ENCODE results near the gene MAP3K1.

MAP3K1 gene

DNA sequence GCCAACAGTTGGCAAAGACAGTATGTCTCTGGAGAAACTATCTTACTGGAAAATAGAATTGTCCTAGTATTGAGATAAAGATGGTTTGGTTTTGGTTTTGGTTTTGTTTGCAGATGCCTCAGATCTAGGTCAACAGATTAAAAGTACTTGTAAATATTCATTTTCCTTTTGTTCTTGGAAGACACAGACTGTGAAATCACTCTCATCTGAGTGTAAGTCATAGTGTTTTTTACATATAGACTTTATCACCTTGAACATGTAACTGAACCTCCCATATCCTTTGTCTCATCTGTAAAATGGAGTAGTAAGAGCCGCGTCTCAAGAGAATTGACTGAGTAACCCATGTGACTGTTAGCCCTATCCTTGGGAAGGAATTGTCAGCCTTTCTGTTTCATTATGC, 34.3 kb downstream of the MAP3K1 start:
- peaks cover 12% of the 10 kb centered on the region for H3K4me1 ChIP-seq (ENCODE audit: insufficient read depth, low read length)
- H3K36me3 ChIP-seq (ENCODE audit: insufficient read depth, low read length): no peaks in the 10 kb centered on the region
- no peak overlapping the region for H3K9ac ChIP-seq (ENCODE audit: low read depth, low read length)
- H3K9me3 ChIP-seq (ENCODE audit: control insufficient read depth, insufficient read depth, low read length): no peaks in the 10 kb centered on the region

DNA sequence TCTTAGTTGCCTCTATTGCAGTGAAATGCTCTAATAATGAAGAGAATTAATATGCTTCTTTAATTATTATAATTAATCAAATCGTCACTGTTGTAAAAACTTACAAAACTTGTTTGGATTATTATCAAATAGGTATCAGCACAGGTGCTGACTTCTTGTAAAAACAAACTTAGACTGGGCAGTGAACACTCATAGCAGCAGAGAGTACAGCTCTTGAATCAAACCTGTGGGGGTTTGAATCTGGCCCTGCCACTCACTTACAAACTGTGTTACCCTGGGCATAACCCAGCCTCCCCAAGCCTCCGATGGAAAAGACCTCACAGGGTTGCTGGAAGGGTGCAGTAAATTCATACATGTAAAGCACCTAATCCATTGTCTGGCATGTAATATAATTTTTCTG, 35.1 kb downstream of the MAP3K1 start:
- peaks cover 7% of the 10 kb centered on the region for H3K4me1 ChIP-seq (ENCODE audit: insufficient read depth, low read length)
- no peaks in the 10 kb centered on the region for H3K36me3 ChIP-seq (ENCODE audit: insufficient read depth, low read length)
- no peak overlapping the region for H3K9ac ChIP-seq (ENCODE audit: low read depth, low read length)
- no peaks in the 10 kb centered on the region for H3K9me3 ChIP-seq (ENCODE audit: control insufficient read depth, insufficient read depth, low read length)

- Histone ChIP-seq H3K4me1 (ENCODE audit: insufficient read depth, low read length) (peaks cover 7% of the 10 kb centered on the region; the same call in 1 of the 2 replicates), H3K36me3 (ENCODE audit: insufficient read depth, low read length) (no peaks in the 10 kb centered on the region), H3K9ac (ENCODE audit: low read depth, low read length) (no peak overlapping the region), H3K9me3 (ENCODE audit: control insufficient read depth, insufficient read depth, low read length) (no peaks in the 10 kb centered on the region)
Observed at GRCh38 chr5:56851258-56851941, 36.1 kb downstream of the MAP3K1 start.

- H3K9me3 ChIP-seq (ENCODE audit: control insufficient read depth, insufficient read depth, low read length): no peaks in the 10 kb centered on the region
- H3K4me1 ChIP-seq (ENCODE audit: insufficient read depth, low read length): peaks cover 7% of the 10 kb centered on the region; the same call in 1 of the 2 replicates
- H3K9ac ChIP-seq (ENCODE audit: low read depth, low read length): no peak overlapping the region
- no peaks in the 10 kb centered on the region for H3K36me3 ChIP-seq (ENCODE audit: insufficient read depth, low read length)
Observed at GRCh38 chr5:56852228-56853000, 37.1 kb downstream of the MAP3K1 start.

DNA sequence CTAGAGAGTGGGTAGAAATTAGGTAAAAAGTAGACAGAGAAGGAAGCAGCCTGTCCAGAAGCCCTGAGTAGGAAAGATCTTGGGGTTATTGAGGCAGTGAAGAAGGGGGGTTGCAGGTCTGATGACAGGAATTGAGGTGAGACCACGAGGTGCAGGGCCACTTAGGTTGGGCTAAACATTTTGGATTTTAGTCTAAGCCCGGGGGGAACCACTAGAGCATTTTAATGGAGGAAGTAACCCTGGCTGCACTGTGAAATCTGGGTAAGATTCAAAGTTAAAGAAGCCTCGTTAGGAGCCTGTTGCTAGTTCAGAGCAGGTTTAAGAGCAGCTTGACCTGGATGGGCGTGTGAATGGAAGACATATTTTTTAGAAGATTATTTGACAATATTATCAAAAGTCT, 38.3 kb downstream of the MAP3K1 start:
- no peaks in the 10 kb centered on the region for H3K4me1 ChIP-seq (ENCODE audit: insufficient read depth, low read length)
- H3K36me3 ChIP-seq (ENCODE audit: insufficient read depth, low read length): no peaks in the 10 kb centered on the region
- no peaks in the 10 kb centered on the region for H3K9me3 ChIP-seq (ENCODE audit: control insufficient read depth, insufficient read depth, low read length)
- H3K9ac ChIP-seq (ENCODE audit: low read depth, low read length): no peak overlapping the region

GRCh38 chr5:56854920-56855319, 39.6 kb downstream of the MAP3K1 start:
- H3K9ac ChIP-seq (ENCODE audit: low read depth, low read length): no peak overlapping the region
- no peaks in the 10 kb centered on the region for H3K4me1 ChIP-seq (ENCODE audit: insufficient read depth, low read length)
- H3K36me3 ChIP-seq (ENCODE audit: insufficient read depth, low read length): no peaks in the 10 kb centered on the region
- H3K9me3 ChIP-seq (ENCODE audit: control insufficient read depth, insufficient read depth, low read length): no peaks in the 10 kb centered on the region

GRCh38 chr5:56856541-56857178, 41.3 kb downstream of the MAP3K1 start:
- H3K4me1 ChIP-seq (ENCODE audit: insufficient read depth, low read length): no peaks in the 10 kb centered on the region
- no peaks in the 10 kb centered on the region for H3K36me3 ChIP-seq (ENCODE audit: insufficient read depth, low read length)
- no peak overlapping the region for H3K9ac ChIP-seq (ENCODE audit: low read depth, low read length)
- no peaks in the 10 kb centered on the region for H3K9me3 ChIP-seq (ENCODE audit: control insufficient read depth, insufficient read depth, low read length)

DNA sequence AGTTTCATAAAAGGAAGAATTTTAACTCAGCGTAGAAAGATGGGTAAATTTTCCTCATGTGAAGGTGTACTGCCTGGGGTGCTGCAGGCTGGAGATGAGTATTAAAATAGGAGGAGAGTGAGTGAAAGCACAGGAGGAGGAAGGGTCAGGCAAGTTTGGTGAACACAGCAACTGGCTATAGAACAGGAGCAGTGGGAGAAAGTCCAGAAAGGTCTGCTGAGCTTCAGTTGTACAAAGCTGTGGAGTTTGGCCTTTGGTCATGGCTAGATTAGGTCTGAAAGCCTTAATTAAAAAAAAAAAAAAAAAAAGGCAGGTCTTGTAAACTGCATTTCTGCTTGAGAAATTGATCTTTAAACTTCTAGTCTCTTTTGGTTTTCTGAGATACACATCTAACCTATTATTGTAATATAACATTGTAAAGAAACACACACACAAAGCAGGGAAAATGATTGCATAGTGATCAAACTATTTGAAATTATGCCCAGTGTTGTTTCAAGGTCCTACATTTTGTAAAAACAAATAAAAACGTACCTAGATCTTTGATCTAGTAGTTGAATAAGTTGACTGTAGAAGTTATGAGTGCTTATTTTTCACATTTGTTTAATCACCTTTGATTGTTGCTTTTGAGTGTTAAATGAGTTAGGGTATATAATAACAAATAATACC, 43.6 kb downstream of the MAP3K1 start:
- Histone ChIP-seq H3K9ac (ENCODE audit: low read depth, low read length) (no peak overlapping the region), H3K9me3 (ENCODE audit: control insufficient read depth, insufficient read depth, low read length) (no peaks in the 10 kb centered on the region), H3K36me3 (ENCODE audit: insufficient read depth, low read length) (no peaks in the 10 kb centered on the region), H3K4me1 (ENCODE audit: insufficient read depth, low read length) (no peaks in the 10 kb centered on the region)

- Histone ChIP-seq H3K9me3 (ENCODE audit: control insufficient read depth, insufficient read depth, low read length) (no peaks in the 10 kb centered on the region), H3K36me3 (ENCODE audit: insufficient read depth, low read length) (no peaks in the 10 kb centered on the region; the same call in 1 of the 2 replicates), H3K9ac (ENCODE audit: low read depth, low read length) (no peak overlapping the region), H3K4me1 (ENCODE audit: insufficient read depth, low read length) (no peaks in the 10 kb centered on the region)
Observed at GRCh38 chr5:56861893-56862485, 46.6 kb downstream of the MAP3K1 start.

- no peaks in the 10 kb centered on the region; the same call in 1 of the 2 replicates for H3K36me3 ChIP-seq (ENCODE audit: insufficient read depth, low read length)
- no peak overlapping the region for H3K9ac ChIP-seq (ENCODE audit: low read depth, low read length)
- no peaks in the 10 kb centered on the region for H3K4me1 ChIP-seq (ENCODE audit: insufficient read depth, low read length)
- no peaks in the 10 kb centered on the region for H3K9me3 ChIP-seq (ENCODE audit: control insufficient read depth, insufficient read depth, low read length)
Observed at GRCh38 chr5:56862909-56863308, 47.6 kb downstream of the MAP3K1 start.

GRCh38 chr5:56871777-56872176, 56.4 kb downstream of the MAP3K1 start:
- Histone ChIP-seq H3K9me3 (ENCODE audit: control insufficient read depth, insufficient read depth, low read length) (no peaks in the 10 kb centered on the region), H3K36me3 (ENCODE audit: insufficient read depth, low read length) (no peaks in the 10 kb centered on the region; the same call in 1 of the 2 replicates), H3K4me1 (ENCODE audit: insufficient read depth, low read length) (no peaks in the 10 kb centered on the region), H3K9ac (ENCODE audit: low read depth, low read length) (no peak overlapping the region)

DNA sequence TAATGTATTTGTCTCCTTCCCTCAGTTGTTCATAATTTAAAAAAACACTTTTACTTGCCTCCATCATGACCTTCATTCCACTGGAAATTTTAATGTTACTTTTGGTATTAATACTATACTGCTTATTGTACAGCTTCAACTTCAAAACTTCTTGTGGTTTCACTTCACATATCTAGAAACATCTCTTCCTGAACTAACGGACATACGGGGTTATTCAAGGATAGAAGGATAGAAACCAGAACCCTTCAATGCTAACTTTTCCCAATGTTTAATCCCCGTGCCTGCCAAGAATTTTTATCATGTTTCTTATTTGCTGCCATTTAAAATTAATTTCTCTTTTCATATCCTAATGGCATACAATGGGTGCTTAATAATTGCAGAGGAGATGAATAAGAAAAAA, 57.7 kb downstream of the MAP3K1 start:
- no peaks in the 10 kb centered on the region; the same call in 1 of the 2 replicates for H3K36me3 ChIP-seq (ENCODE audit: insufficient read depth, low read length)
- no peak overlapping the region for H3K9ac ChIP-seq (ENCODE audit: low read depth, low read length)
- H3K4me1 ChIP-seq (ENCODE audit: insufficient read depth, low read length): no peaks in the 10 kb centered on the region
- H3K9me3 ChIP-seq (ENCODE audit: control insufficient read depth, insufficient read depth, low read length): no peaks in the 10 kb centered on the region

DNA sequence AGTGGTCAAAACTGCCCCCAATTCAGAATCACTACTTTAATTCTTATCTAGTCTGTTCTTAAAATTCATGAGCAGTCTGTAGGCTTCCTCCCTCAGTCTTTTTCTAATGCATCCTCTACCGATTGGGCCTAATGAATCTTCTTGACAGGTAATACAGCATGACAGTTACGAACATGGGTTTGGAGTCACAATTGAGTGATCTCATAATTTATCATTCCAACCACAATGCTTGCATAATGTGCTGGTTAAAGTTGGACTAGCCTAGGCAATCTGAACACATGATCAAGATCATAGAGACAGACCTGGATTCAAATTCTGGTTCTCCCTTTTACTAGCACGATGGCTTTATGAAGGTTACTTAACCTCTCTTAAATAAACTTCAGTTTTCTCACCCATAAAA, 61.0 kb downstream of the MAP3K1 start:
- Histone ChIP-seq H3K9ac (ENCODE audit: low read depth, low read length) (no peak overlapping the region), H3K36me3 (ENCODE audit: insufficient read depth, low read length) (no peaks in the 10 kb centered on the region; the same call in none of the 2 replicates)

GRCh38 chr5:56881571-56881970, 66.2 kb downstream of the MAP3K1 start:
- H3K36me3 ChIP-seq (ENCODE audit: insufficient read depth, low read length): peaks cover 9% of the 10 kb centered on the region
- no peaks in the 10 kb centered on the region for H3K4me1 ChIP-seq (ENCODE audit: insufficient read depth, low read length)

More for the DNA sequence above, 61.0 kb downstream of the MAP3K1 start:
- no peaks in the 10 kb centered on the region for H3K4me1 ChIP-seq (ENCODE audit: insufficient read depth, low read length)
- H3K9me3 ChIP-seq (ENCODE audit: control insufficient read depth, insufficient read depth, low read length): no peaks in the 10 kb centered on the region

More at GRCh38 chr5:56881571-56881970, 66.2 kb downstream of the MAP3K1 start:
- no peak overlapping the region for H3K9ac ChIP-seq (ENCODE audit: low read depth, low read length)
- no peaks in the 10 kb centered on the region for H3K9me3 ChIP-seq (ENCODE audit: control insufficient read depth, insufficient read depth, low read length)
